T-helper 9 cell (primary cell): ENCODE results near the gene CCDC47.

Experiments
- DNase-seq: peaks from one replicate; pipeline ENCODE4 v3.0.0-alpha.2; 2020

The CCDC47 gene

GRCh38 chr17:63697341-63698286, 75.8 kb downstream of the CCDC47 start:
- peak; percentile 76 for DNase-seq

GRCh38 chr17:63696381-63696961, 76.9 kb downstream of the CCDC47 start:
- no peak for DNase-seq

GRCh38 chr17:63695889-63696288, 77.5 kb downstream of the CCDC47 start:
- DNase-seq, result no peak
